Peyer's patch (tissue), 4 donors: Measurements from ENCODE around the gene NPAP1.

Source experiments
- CTCF ChIP-seq, 6 experiments: fragments of 450-650 bp in 4 of 6; fragments of 200-600 bp in 2 of 6; sonication (generic) in 1 of 6; IDR thresholded peaks; one replicate each; pipeline ENCODE4 v1.5.1; 2017 to 2019; ENCODE audit warnings: antibody characterized with exemption in 6 of 6, mild to moderate bottlenecking in 3 of 6, moderate library complexity in 1 of 6
- POLR2A ChIP-seq, 2 donors: fragments of 450-650 bp; IDR thresholded peaks; one replicate each; pipeline ENCODE4 v1.5.1; 2017; ENCODE audit warnings: antibody characterized with exemption in 2 of 2, mild to moderate bottlenecking in 2 of 2, moderate library complexity in 2 of 2

- TF ChIP-seq CTCF (IDR thresholded peaks at IDR 0.05) (no peak), POLR2A (IDR thresholded peaks at IDR 0.05) (no peak)
Measured at GRCh38 chr15:24659622-24660021, 16.0 kb upstream of the NPAP1 start.
